Activated CD4-positive, alpha-beta T cell treated with anti-CD3 and anti-CD28 coated beads for 24 hours (primary cell): ENCODE measurements around the gene CDK11B.
"Not testable (repeated sequence)": the region's sequence is repeated elsewhere in the genome, so short reads cannot be mapped to it uniquely, and the experiment has no call there.

Source experiments
- DNase-seq, 2 donors: peaks; one replicate each; pipeline ENCODE4 v3.0.0-alpha.2; 2020; ENCODE audit warnings: low read depth in 2 of 2

Gene CDK11B

GRCh38 chr1:1683104-1683905, 24.5 kb upstream of the CDK11B start:
- DNase-seq = no peak

GRCh38 chr1:1680912-1681273, 22.1 kb upstream of the CDK11B start:
- no peak for DNase-seq

GRCh38 chr1:1680031-1680911, 21.5 kb upstream of the CDK11B start:
- no peak for DNase-seq

- peak in 1 of 2 donors; percentile 44 for DNase-seq
Measured at GRCh38 chr1:1678581-1679380, 20.0 kb upstream of the CDK11B start.

GRCh38 chr1:1677718-1678580, 19.1 kb upstream of the CDK11B start:
- DNase-seq = peak in 1 of 2 donors; percentile 29

DNA sequence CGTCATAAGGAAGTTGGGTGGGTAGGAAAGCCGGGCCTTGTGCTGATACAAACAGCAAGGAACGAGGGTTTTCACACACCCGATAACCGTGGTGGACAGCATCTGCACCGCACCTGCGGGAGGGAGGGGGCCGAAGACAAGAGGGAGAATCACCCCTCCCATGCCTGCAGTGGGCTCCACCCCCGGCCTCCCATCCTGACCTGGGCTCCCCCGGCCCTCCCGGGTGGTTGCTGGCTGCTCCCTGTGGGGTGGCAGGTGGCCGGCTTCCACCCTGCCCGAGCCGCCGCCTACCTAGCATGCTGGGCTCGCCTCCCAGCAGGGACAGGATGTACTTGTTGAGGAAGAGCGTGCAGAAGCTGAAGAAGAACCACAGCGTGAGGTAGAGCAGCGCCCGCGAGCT, 17.3 kb upstream of the CDK11B start:
- not testable (repeated sequence) for DNase-seq

- not testable (repeated sequence) for DNase-seq
Measured at GRCh38 chr1:1675218-1675617, 16.4 kb upstream of the CDK11B start.

GRCh38 chr1:1674806-1675205, 16.0 kb upstream of the CDK11B start:
- not testable (repeated sequence) for DNase-seq

GRCh38 chr1:1672181-1672965, 13.6 kb upstream of the CDK11B start:
- DNase-seq = no peak

GRCh38 chr1:1671365-1672119, 12.7 kb upstream of the CDK11B start:
- no peak for DNase-seq

DNA sequence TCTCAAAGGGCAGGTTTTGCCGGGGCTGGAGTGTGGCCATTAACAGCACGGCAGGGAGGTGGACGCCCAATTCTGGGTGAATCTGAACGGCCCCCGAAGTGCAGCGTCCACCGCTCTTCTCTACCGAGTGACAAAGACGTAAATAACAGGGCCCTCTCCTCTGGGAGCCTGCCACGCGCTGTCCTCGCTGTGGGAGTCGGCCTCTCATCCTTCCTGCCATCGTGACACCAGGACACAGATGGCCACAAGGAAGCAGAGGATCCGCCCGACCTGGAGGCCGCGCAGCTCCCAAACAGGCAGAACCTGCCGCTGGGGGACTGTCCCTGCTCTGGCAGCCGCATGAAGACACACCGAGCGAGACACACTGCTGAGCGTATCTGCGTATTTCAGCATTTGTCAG, 12.1 kb upstream of the CDK11B start:
- no peak for DNase-seq

DNA sequence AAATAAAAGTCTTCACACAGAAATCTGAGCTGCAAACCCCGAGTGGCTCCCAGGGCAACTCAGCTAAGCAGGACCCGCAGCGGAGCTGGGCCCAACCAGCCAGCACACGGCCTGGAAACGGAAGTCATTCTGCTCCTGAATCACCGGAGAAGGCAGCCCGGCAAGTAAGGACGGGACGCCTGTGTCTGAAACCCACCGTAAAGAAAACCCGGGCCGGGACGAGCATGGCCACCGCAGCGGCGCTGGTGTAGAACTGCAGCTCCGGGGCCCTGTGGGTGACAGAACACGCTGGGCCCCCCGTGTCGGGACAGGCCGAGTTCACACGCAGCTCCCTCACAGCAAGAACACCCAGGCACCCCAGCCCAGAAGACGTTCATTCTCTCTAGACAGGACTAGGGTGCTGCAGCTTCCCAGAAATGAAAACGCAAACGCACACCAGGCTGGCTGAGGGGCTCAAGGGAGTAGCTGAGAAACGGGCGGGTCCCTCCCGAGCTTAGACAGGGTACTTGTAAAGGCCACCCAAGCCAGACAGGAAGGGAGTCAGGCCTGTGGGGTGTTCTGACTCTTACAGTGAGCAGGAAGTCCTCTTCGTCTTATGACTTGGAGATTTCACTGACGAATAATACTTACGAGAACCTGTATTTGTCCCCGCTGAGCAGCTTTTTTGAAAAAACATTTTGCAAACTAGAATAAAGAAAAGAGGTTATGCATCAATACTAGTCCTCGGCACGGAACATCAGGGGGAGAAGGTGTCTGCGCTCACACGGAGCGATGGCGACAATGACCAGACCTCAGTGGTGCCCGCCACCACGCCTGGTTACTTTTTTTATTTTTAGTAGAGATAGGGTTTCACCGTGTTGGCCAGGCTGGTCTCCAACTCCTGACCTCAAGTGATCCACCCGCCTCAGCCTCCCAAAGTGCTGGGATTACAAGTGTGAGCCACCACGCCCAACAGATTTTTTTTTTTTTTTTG, 10.9 kb upstream of the CDK11B start:
- no peak for DNase-seq

DNA sequence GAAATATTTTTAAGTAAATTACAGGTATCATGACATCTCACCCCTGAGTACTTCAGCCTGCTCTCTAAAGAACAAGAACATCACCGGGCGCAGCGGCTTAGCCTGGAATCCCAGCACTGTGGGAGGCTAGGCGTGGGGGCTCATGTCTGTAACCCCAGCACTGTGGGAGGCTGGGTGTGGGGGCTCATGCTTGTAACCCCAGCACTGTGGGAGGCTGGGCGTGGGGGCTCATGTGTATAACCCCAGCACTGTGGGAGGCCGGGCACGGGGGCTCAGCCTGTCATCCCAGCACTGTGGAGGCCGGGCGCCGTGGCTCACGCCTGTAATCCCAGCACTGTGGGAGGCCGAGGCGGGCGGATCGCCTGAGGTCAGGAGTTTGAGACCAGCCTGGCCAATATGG, 7.7 kb upstream of the CDK11B start:
- DNase-seq = no peak

DNA sequence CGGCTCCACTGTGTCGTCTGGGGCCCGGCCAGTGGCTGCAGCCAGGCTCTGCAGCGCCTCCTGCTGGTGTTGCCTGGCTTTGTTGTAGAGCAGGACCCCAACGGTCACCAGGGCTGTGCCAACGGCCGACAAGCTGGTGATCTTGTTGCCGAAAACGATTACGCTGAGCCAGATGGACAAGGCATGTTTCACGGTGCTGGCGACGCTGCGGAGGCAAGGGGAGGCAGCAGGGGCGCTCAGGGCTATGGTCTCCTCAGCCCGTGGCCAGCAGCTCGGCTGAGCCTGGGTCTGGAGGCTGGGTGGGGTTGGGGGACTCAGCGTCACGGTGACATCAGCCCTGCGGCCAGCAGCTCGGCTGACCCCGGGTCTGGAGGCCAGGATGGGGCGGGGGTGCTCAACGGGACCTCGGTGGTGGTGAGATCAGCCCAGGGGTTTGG, 7.0 kb upstream of the CDK11B start:
- DNase-seq = peak in 1 of 2 donors; percentile 22

GRCh38 chr1:1664941-1665814, 6.4 kb upstream of the CDK11B start:
- DNase-seq = no peak

GRCh38 chr1:1664318-1664717, 5.5 kb upstream of the CDK11B start:
- not testable (repeated sequence) for DNase-seq
